Keratinocyte (primary cell): ENCODE data around the gene LRRC52.

ENCODE experiments used
- EZH2 ChIP-seq: IDR thresholded peaks from one replicate; pipeline ENCODE4 v1.6.1; 2012; ENCODE audit warnings: inconsistent platforms, mild to moderate bottlenecking, low read length, moderate library complexity
- TF ChIP-seq, protein P1 (sequence below), 3 experiments: IDR thresholded peaks in 1 of 3; conservative IDR thresholded peaks in 1 of 3; optimal IDR thresholded peaks in 1 of 3; 2 replicates in 2 of 3; 3 replicates in 1 of 3; pipeline versions ENCODE3 to v1.5.1; 2011; ENCODE audit warnings: low read length in 3 of 3, mild to moderate bottlenecking in 3 of 3, moderate library complexity in 2 of 3, control low read depth in 1 of 3, inconsistent platforms in 1 of 3; ENCODE audit not compliant: insufficient read depth in 2 of 3; ENCODE audit errors: extremely low read depth in 1 of 3

DNA sequence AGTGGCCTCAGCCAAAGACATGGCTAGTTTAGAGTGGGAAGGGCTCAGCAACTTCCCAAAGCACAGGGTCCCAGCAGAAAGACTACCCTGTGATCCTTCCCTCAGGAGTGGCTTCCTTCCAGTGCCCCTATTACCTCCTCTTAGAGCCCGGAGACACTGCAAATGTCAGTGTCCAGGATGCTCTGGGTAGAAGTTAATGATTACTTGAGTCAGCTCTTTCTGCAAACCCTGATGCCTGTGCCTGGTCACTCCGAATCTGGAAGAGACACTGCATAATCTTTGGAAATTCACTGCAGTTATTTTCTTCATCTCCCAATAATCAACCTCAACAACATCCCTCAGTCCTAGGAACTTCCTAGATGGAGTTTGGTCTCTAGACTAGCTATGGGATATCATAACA lies 60.0 kb downstream of the LRRC52 start:
- TF ChIP-seq, protein P1, sequence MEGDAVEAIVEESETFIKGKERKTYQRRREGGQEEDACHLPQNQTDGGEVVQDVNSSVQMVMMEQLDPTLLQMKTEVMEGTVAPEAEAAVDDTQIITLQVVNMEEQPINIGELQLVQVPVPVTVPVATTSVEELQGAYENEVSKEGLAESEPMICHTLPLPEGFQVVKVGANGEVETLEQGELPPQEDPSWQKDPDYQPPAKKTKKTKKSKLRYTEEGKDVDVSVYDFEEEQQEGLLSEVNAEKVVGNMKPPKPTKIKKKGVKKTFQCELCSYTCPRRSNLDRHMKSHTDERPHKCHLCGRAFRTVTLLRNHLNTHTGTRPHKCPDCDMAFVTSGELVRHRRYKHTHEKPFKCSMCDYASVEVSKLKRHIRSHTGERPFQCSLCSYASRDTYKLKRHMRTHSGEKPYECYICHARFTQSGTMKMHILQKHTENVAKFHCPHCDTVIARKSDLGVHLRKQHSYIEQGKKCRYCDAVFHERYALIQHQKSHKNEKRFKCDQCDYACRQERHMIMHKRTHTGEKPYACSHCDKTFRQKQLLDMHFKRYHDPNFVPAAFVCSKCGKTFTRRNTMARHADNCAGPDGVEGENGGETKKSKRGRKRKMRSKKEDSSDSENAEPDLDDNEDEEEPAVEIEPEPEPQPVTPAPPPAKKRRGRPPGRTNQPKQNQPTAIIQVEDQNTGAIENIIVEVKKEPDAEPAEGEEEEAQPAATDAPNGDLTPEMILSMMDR (optimal IDR thresholded peaks at IDR 0.05 in 1 of 3, IDR thresholded peaks at IDR 0.05 in 1 of 3, conservative IDR thresholded peaks at IDR 0.05 in 1 of 3; ENCODE audit: extremely low read depth in 1 of 3, insufficient read depth in 2 of 3, low read length in 3 of 3), result no peak
- TF ChIP-seq EZH2, result no peak
